HG02623 (cell line): ENCODE measurements around the gene NPC1L1.
"Not testable (repeated sequence)": the region's sequence is repeated elsewhere in the genome, so short reads cannot be mapped to it uniquely, and the experiment has no call there.

Experiments
- ATAC-seq: cut with Tn5 transposase; IDR thresholded peaks from one replicate; pipeline ENCODE4 v1.9.1; 2021; ENCODE audit warnings: moderate library complexity; ENCODE audit not compliant: unreplicated experiment

The NPC1L1 gene

GRCh38 chr7:44506592-44507288 lies 34.4 kb downstream of the NPC1L1 start:
- ATAC-seq = not testable (repeated sequence)

GRCh38 chr7:44505595-44505994 lies 35.5 kb downstream of the NPC1L1 start:
- no peak for ATAC-seq

- ATAC-seq = no peak
Measured at GRCh38 chr7:44498230-44498954, 42.7 kb downstream of the NPC1L1 start.

GRCh38 chr7:44497155-44498027 lies 43.7 kb downstream of the NPC1L1 start:
- no peak for ATAC-seq

GRCh38 chr7:44496385-44496784 lies 44.7 kb downstream of the NPC1L1 start:
- ATAC-seq = no peak

- no peak for ATAC-seq
Measured at GRCh38 chr7:44494960-44495359, 46.2 kb downstream of the NPC1L1 start.

- ATAC-seq = no peak
Measured at GRCh38 chr7:44491229-44491628, 49.9 kb downstream of the NPC1L1 start.

GRCh38 chr7:44490351-44491200 lies 50.6 kb downstream of the NPC1L1 start, which contains the start of gene NUDCD3:
Gene NUDCD3 (minus strand): TSS chr7:44490658. CDS start chr7:44490600, 58 bp downstream.
- peak; percentile 94 for ATAC-seq

GRCh38 chr7:44489955-44490350 lies 51.2 kb downstream of the NPC1L1 start:
- peak; percentile 7 for ATAC-seq

- ATAC-seq = no peak
Measured at GRCh38 chr7:44488955-44489354, 52.2 kb downstream of the NPC1L1 start.

GRCh38 chr7:44486693-44487092 lies 54.4 kb downstream of the NPC1L1 start:
- ATAC-seq = no peak

- ATAC-seq = no peak
Measured at GRCh38 chr7:44486001-44486400, 55.1 kb downstream of the NPC1L1 start.

- ATAC-seq = no peak
Measured at GRCh38 chr7:44484482-44485313, 56.4 kb downstream of the NPC1L1 start.

- ATAC-seq = no peak
Measured at GRCh38 chr7:44482502-44483485, 58.3 kb downstream of the NPC1L1 start.

GRCh38 chr7:44477938-44478337 lies 63.2 kb downstream of the NPC1L1 start:
- ATAC-seq = no peak

- peak; percentile 53 for ATAC-seq
Measured at GRCh38 chr7:44477063-44477830, 63.9 kb downstream of the NPC1L1 start.

GRCh38 chr7:44476313-44476712 lies 64.8 kb downstream of the NPC1L1 start:
- ATAC-seq = no peak

GRCh38 chr7:44473295-44473694 lies 67.8 kb downstream of the NPC1L1 start:
- no peak for ATAC-seq
